CD4-positive, alpha-beta memory T cell (primary cell): Measurements from ENCODE around the gene ELF5. TPM values are rescaled to one million over a fixed set of nuclear protein-coding genes. Genes with fewer than 3 reads are reported as not detected.

Experiments
- CTCF ChIA-PET: fragments of 350-600 bp; sonication (Branson Sonifier 250); formaldehyde crosslinking; loops from one replicate; lab custom pipeline; 2021; ENCODE audit warnings: inconsistent platforms; ENCODE audit not compliant: partially characterized antibody; lab: Charles Lee
- POLR2A ChIA-PET: fragments of 350-600 bp; sonication (Branson Sonifier 250); formaldehyde crosslinking; loops from one replicate; lab custom pipeline; 2021; ENCODE audit not compliant: partially characterized antibody; lab: Charles Lee
- DNase-seq, 5 donors: peaks; one replicate each; pipeline versions ENCODE4 v3.0.0 to v3.0.0-alpha.2; 2020 to 2022; ENCODE audit warnings: mixed read lengths in 1 of 5
- H3K27ac ChIP-seq: one replicate; pipeline ENCODE4 v1.7.0; 2013; ENCODE audit warnings: low read depth, low read length
- H3K27me3 ChIP-seq: 2 replicates; pipeline ENCODE4 v1.7.0; 2013; ENCODE audit warnings: mild to moderate bottlenecking, low read length, moderate library complexity; ENCODE audit not compliant: insufficient read depth
- H3K36me3 ChIP-seq: 2 replicates; pipeline ENCODE4 v1.7.0; 2013; ENCODE audit warnings: mild to moderate bottlenecking, low read length, moderate library complexity; ENCODE audit not compliant: insufficient read depth
- H3K4me1 ChIP-seq: 2 replicates; pipeline ENCODE4 v1.7.0; 2013; ENCODE audit warnings: mild to moderate bottlenecking, low read length, moderate library complexity; ENCODE audit not compliant: insufficient read depth
- H3K4me3 ChIP-seq, 2 donors: one replicate each; pipeline ENCODE4 v1.7.0; 2013; ENCODE audit warnings: low read length in 2 of 2, mild to moderate bottlenecking in 1 of 2
- H3K9me3 ChIP-seq, 2 donors: one replicate each; pipeline ENCODE4 v1.7.0; 2013; ENCODE audit warnings: low read length in 2 of 2, control low read depth in 1 of 2; ENCODE audit not compliant: control insufficient read depth in 1 of 2
- H3K27ac Mint-ChIP-seq, 7 donors: one replicate each; pipeline ENCODE4 v1.8.0; 2020 to 2021; ENCODE audit warnings: mixed read lengths in 7 of 7, mild to moderate bottlenecking in 6 of 7, inconsistent platforms in 3 of 7, moderate library complexity in 3 of 7
- H3K27me3 Mint-ChIP-seq, 2 donors: one replicate each; pipeline ENCODE4 v1.8.0; 2020 to 2021; ENCODE audit warnings: mixed read lengths in 2 of 2
- H3K36me3 Mint-ChIP-seq, 2 donors: one replicate each; pipeline ENCODE4 v1.8.0; 2020 to 2021; ENCODE audit warnings: mixed read lengths in 2 of 2, inconsistent platforms in 1 of 2, mild to moderate bottlenecking in 1 of 2
- H3K4me1 Mint-ChIP-seq, 4 donors: one replicate each; pipeline ENCODE4 v1.8.0; 2020 to 2021; ENCODE audit warnings: mixed read lengths in 4 of 4, mild to moderate bottlenecking in 1 of 4
- H3K4me3 Mint-ChIP-seq, 8 donors: one replicate each; pipeline ENCODE4 v1.8.0; 2020 to 2021; ENCODE audit warnings: mixed read lengths in 8 of 8, mild to moderate bottlenecking in 7 of 8, moderate library complexity in 6 of 8, inconsistent platforms in 3 of 8
- H3K9me3 Mint-ChIP-seq, 8 donors: one replicate each; pipeline ENCODE4 v1.8.0; 2020 to 2021; ENCODE audit warnings: mixed read lengths in 8 of 8, mild to moderate bottlenecking in 5 of 8, inconsistent platforms in 3 of 8, moderate library complexity in 1 of 8
- intact Hi-C: fragments of 100-400 bp; cut with micrococcal nuclease; formaldehyde crosslinking; loops from one replicate; pipeline ENCODE4 v1.15.1; 2023
- polyA plus RNA-seq, 2 donors: library from polyadenylated mRNA; unstranded; fragments of 300-500 nt; fragmentation: Illumina TruSeq; gene quantifications; one replicate each; pipeline ENCODE4 v1.2.3, GENCODE V29; 2021
- total RNA-seq, 2 experiments: library from RNA; stranded (reverse); gene quantifications; one replicate each; pipeline ENCODE4 v1.2.3, GENCODE V29; 2021

ELF5 gene
- total and polyA plus RNA-seq, 4 experiments from 2014 or later, result not detected

DNA sequence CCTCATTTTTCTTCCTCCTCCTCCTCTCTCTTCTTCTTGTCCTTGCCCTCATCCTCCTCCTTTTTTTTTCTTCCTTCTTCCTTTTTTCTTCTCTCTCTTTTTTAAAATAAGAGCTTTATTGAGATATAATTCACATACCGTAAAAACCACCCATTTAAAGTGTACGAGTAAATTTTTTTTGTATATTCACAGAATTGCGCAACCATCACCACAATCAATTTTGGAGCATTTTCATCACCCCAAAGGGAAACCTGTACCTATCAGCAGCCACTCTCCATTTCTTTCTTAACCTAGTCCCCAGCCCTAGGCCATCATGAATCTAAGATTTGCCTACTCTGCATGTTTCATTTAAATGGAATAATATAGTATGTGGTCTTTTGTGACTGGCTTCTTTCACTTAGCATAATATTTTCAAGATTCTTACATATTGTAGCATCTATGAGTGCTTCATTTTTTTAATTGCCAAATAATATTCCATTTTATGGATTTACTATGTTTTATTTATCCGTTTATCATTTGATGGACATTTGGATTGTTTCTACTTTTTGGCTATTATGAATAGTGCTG lies 39.9 kb downstream of the ELF5 start:
- H3K27ac Mint-ChIP-seq, result peak overlapping the region in 1 of 7 donors; percentile 32
- H3K4me1 Mint-ChIP-seq, result no peaks in the 10 kb centered on the region
- ChIA-PET POLR2A (no interaction called here), CTCF (interaction anchor here (0.6 kb wide), 1 partner anchor 477 kb away, joined by 3 read pairs; no protein-coding TSS in a partner anchor)
- DNase-seq, result no peak
- no peaks in the 10 kb centered on the region for H3K9me3 ChIP-seq
- intact Hi-C loops, result no loop called here
- H3K9me3 Mint-ChIP-seq, result no peaks in the 10 kb centered on the region
- no peak overlapping the region for H3K4me3 ChIP-seq
- H3K36me3 Mint-ChIP-seq, result peaks cover 32 to 46% of the 10 kb centered on the region in 2 donors
- peaks cover 29% of the 10 kb centered on the region for H3K36me3 ChIP-seq
- no peaks in the 10 kb centered on the region for H3K27me3 Mint-ChIP-seq
- H3K4me1 ChIP-seq, result no peaks in the 10 kb centered on the region
- H3K4me3 Mint-ChIP-seq, result no peak overlapping the region
- no peaks in the 10 kb centered on the region for H3K27me3 ChIP-seq
- no peak overlapping the region for H3K27ac ChIP-seq

DNA sequence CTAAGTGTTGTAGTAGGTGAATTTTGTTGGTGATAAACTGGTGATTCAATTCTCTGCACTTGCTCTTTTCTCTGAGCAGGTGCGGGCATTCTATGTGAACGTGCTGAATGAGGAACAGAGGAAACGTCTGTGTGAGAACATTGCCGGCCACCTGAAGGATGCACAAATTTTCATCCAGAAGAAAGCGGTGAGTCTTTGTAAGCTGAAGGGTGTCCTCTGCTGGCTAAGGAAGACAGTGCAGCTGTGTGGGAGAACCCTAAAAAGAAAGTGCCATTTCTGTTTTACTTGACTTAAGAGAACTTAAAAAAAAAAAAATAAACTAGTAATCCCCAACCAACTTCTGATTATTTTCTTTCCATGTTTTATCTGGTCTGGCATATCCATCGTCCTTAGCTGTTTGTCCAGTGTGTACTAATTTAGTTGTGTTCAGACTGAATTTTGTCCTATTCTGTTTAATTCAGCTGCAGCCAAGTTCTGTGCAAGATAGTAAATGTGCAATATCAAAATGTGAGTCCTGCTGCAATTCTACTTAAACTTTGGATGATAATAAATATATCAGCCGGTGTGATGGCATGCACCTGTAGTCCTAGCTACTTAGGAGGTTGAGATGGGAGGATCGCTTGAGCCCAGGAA lies 45.3 kb downstream of the ELF5 start:
- Histone ChIP-seq H3K36me3 (peaks cover 49% of the 10 kb centered on the region), H3K27ac (no peak overlapping the region), H3K4me3 (no peak overlapping the region), H3K27me3 (no peaks in the 10 kb centered on the region), H3K9me3 (peaks cover 0 to 6% of the 10 kb centered on the region in 2 donors), H3K4me1 (peaks cover 5% of the 10 kb centered on the region)
- peak in 4 of 5 donors; percentile 12 to 29 (median 28) for DNase-seq
- H3K27me3 Mint-ChIP-seq, result no peaks in the 10 kb centered on the region
- CTCF ChIA-PET, result interaction anchor here (0.7 to 3.3 kb wide), 18 partner anchors 10 to 729 kb away, joined by 3 to 22 read pairs (median 4); partner anchors contain the start of gene ABTB2
- peaks cover 73 to 80% of the 10 kb centered on the region in 2 donors for H3K36me3 Mint-ChIP-seq
- no peak overlapping the region for H3K4me3 Mint-ChIP-seq
- intact Hi-C loops, result loop anchor here (1.0 kb wide), 4 partner anchors 51 to 471 kb away; no protein-coding TSS in a partner anchor
- H3K9me3 Mint-ChIP-seq, result peaks cover 0 to 18% (median 13%) of the 10 kb centered on the region in 8 donors
- POLR2A ChIA-PET, result interaction anchor here (2.0 kb wide), 1 partner anchor 29 kb away, joined by 5 read pairs; no protein-coding TSS in a partner anchor
- H3K27ac Mint-ChIP-seq, result peak overlapping the region in 2 of 7 donors; percentile 25 to 77
- H3K4me1 Mint-ChIP-seq, result peaks cover 6 to 16% (median 9%) of the 10 kb centered on the region in 4 donors

DNA sequence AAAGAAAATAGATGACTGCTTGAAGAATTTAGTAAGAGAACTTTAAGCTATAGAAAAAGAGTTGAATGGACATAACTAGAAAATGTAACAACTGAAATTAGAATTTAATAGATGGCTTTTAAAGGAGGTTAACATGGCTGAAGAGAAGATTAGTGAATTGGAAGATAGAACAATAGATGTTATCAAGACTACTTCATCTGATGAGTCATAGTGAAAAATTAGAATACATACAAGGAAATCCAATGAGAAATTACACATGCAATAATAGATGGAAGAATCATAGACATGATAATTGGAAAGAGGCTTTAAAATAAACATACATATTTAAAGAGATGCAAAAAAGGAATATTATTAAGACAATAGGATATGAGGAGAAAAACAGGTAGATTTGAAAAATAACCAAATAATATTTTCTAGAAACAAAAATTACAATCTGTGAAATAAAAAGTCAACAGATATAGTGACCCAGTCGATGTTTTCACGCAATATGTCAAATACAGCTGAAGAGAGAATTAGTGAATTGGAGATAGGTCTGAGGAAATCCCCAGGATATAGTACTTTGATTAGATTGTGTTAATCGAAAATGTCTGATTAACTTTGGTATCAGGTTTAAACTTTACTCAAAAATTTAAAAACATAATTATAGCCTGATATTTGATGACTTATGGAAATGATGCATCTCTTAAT lies 46.6 kb downstream of the ELF5 start:
- intact Hi-C loops, result no loop called here
- H3K9me3 ChIP-seq, result peaks cover 0 to 6% of the 10 kb centered on the region in 2 donors
- no peaks in the 10 kb centered on the region for H3K27me3 ChIP-seq
- Mint-ChIP-seq H3K27me3 (no peaks in the 10 kb centered on the region), H3K27ac (no peak overlapping the region), H3K9me3 (peaks cover 0 to 18% (median 13%) of the 10 kb centered on the region in 8 donors), H3K4me1 (peaks cover 6 to 16% (median 9%) of the 10 kb centered on the region in 4 donors), H3K4me3 (no peak overlapping the region), H3K36me3 (peaks cover 73 to 79% of the 10 kb centered on the region in 2 donors)
- H3K36me3 ChIP-seq, result peaks cover 51% of the 10 kb centered on the region
- H3K27ac ChIP-seq, result no peak overlapping the region
- H3K4me3 ChIP-seq, result no peak overlapping the region
- CTCF ChIA-PET, result interaction anchor here (1.0 to 3.3 kb wide), 8 partner anchors 12 to 470 kb away, joined by 3 to 22 read pairs (median 7); partner anchors contain the start of gene ABTB2
- DNase-seq, result no peak
- H3K4me1 ChIP-seq, result peaks cover 5% of the 10 kb centered on the region
- POLR2A ChIA-PET, result interaction anchor here (1.1 to 2.0 kb wide), 2 partner anchors 27 to 109 kb away, joined by 3 to 5 read pairs; partner anchors contain the start of gene ABTB2

DNA sequence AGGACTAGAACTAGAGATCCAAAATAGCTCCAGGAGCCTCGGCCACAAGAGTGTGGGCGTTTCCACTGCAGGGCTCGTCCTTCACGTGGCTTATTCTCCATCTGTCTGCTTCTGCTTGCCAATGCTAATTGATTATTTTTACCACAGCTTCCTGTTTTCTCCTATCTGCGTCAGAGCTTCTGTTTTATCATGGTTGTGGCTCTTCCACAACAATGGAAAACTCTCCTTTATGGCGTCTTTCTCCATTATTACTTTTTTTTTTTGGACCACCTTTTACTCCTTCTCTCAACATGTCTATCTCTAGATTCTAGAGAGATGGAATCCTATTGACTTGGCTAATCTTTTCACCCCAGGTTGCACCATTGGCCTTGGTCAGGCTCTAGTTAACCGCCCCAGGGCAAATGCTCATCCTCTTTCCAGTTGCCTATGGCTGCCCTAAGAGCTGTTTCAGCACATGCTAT lies 49.0 kb downstream of the ELF5 start:
- Mint-ChIP-seq H3K4me3 (no peak overlapping the region), H3K9me3 (peaks cover 0 to 18% (median 13%) of the 10 kb centered on the region in 8 donors), H3K27me3 (no peaks in the 10 kb centered on the region), H3K36me3 (peaks cover 73 to 78% of the 10 kb centered on the region in 2 donors), H3K4me1 (peaks cover 6 to 16% (median 9%) of the 10 kb centered on the region in 4 donors), H3K27ac (peak overlapping the region in 6 of 7 donors; percentile 17 to 92 (median 49))
- H3K9me3 ChIP-seq, result peaks cover 0 to 6% of the 10 kb centered on the region in 2 donors
- ChIA-PET CTCF (interaction anchor here (1.4 to 1.9 kb wide), 3 partner anchors 27 to 290 kb away, joined by 3 to 9 read pairs (median 3); no protein-coding TSS in a partner anchor), POLR2A (no interaction called here)
- no peak overlapping the region for H3K27ac ChIP-seq
- no peak overlapping the region for H3K4me3 ChIP-seq
- peaks cover 33% of the 10 kb centered on the region for H3K36me3 ChIP-seq
- intact Hi-C loops, result no loop called here
- no peak for DNase-seq
- no peaks in the 10 kb centered on the region for H3K27me3 ChIP-seq
- H3K4me1 ChIP-seq, result peaks cover 5% of the 10 kb centered on the region

DNA sequence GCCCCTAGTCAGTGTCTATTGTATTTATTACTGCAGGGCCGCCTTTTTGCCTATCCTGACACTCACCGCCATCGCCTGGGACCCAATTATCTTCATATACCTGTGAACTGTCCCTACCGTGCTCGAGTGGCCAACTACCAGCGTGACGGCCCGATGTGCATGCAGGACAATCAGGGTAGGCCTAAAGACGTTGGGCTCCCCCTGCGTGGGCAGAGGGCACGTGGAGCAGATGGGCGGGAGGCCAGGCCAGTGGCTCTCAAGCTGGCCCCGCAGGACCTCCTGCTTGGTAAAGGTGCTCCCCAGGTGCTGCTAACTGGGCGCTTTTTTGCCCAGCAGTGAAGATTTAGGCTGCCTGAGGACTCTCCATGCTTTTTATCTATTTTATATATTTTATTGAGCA lies 52.4 kb downstream of the ELF5 start:
- ChIA-PET POLR2A (no interaction called here), CTCF (no interaction called here)
- H3K9me3 ChIP-seq, result no peaks in the 10 kb centered on the region
- no peak for DNase-seq
- Mint-ChIP-seq H3K27me3 (no peaks in the 10 kb centered on the region), H3K4me3 (no peak overlapping the region), H3K9me3 (peaks cover 0 to 8% (median 7%) of the 10 kb centered on the region in 8 donors), H3K27ac (no peak overlapping the region), H3K4me1 (peaks cover 6 to 16% (median 8%) of the 10 kb centered on the region in 4 donors), H3K36me3 (peaks cover 83 to 87% of the 10 kb centered on the region in 2 donors)
- H3K4me1 ChIP-seq, result peaks cover 5% of the 10 kb centered on the region
- intact Hi-C loops, result no loop called here
- H3K27ac ChIP-seq, result no peak overlapping the region
- peaks cover 46% of the 10 kb centered on the region for H3K36me3 ChIP-seq
- no peaks in the 10 kb centered on the region for H3K27me3 ChIP-seq
- no peak overlapping the region for H3K4me3 ChIP-seq

DNA sequence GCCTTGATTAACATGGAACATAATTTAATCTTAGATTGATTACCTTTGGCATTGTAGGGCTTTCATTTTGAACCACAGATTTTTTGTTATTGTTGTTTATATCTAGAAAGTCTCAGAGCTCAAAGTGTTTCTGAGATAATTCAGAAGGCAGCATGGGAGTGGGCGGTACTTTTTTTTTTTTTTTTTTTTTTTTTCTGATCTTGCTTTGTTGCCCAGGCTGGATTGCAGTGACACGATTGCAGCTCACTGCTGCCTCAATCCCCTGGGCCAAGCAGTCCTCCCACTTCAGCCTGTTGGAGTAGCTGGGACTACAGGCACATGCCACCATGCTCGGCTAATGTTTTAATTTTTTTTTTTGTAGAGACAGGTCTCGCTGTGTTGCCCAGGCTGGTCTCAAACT lies 53.3 kb downstream of the ELF5 start:
- no peaks in the 10 kb centered on the region for H3K27me3 ChIP-seq
- H3K27ac ChIP-seq, result no peak overlapping the region
- POLR2A ChIA-PET, result interaction anchor here (0.6 kb wide), 1 partner anchor 154 kb away, joined by 3 read pairs; no protein-coding TSS in a partner anchor
- peaks cover 45% of the 10 kb centered on the region for H3K36me3 ChIP-seq
- no peaks in the 10 kb centered on the region for H3K9me3 ChIP-seq
- no peak overlapping the region for H3K27ac Mint-ChIP-seq
- H3K9me3 Mint-ChIP-seq, result no peaks in the 10 kb centered on the region
- DNase-seq, result no peak
- H3K4me3 ChIP-seq, result no peak overlapping the region
- CTCF ChIA-PET, result no interaction called here
- H3K4me3 Mint-ChIP-seq, result no peak overlapping the region
- H3K27me3 Mint-ChIP-seq, result no peaks in the 10 kb centered on the region
- H3K4me1 Mint-ChIP-seq, result peaks cover 6 to 16% (median 8%) of the 10 kb centered on the region in 4 donors
- peaks cover 81 to 85% of the 10 kb centered on the region in 2 donors for H3K36me3 Mint-ChIP-seq
- intact Hi-C loops, result no loop called here
- peaks cover 5% of the 10 kb centered on the region for H3K4me1 ChIP-seq
